Thyroid gland (tissue), 4 donors: ENCODE results near the gene VPS33A.

Source experiments
- POLR2A ChIP-seq, 2 donors: fragments of 450-650 bp; IDR thresholded peaks; one replicate each; pipeline ENCODE4 v1.6.1; 2017; ENCODE audit warnings: antibody characterized with exemption in 2 of 2, mild to moderate bottlenecking in 2 of 2, moderate library complexity in 1 of 2
- TF ChIP-seq, protein P1 (sequence below), 6 experiments: fragments of 200-600 bp in 3 of 6; fragments of 450-650 bp in 3 of 6; sonication (generic) in 3 of 6; IDR thresholded peaks; one replicate each; pipeline ENCODE4 v1.5.1; 2016 to 2019; ENCODE audit warnings: antibody characterized with exemption in 6 of 6, mild to moderate bottlenecking in 2 of 6, inconsistent platforms in 1 of 6, moderate library complexity in 1 of 6

DNA sequence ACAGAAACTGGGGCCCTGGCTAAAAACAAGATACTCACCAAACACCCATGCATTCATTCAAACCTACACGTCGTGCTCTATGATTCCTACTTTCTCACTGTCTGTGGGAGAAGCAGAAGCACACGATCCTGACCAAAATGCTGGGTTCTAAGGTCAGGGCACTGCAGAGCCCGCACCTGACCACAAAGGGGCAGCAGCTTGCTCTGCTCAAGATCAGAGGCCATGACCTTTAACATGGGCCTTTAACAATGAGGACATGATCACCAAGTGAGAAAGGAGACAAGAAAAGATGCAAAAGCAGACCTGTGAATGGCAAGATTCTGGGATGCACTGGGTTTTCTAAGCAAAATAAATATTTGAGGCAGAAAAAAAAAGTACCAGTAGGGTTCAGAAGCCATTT is 40.1 kb upstream of the VPS33A start:
- TF ChIP-seq, protein P1, sequence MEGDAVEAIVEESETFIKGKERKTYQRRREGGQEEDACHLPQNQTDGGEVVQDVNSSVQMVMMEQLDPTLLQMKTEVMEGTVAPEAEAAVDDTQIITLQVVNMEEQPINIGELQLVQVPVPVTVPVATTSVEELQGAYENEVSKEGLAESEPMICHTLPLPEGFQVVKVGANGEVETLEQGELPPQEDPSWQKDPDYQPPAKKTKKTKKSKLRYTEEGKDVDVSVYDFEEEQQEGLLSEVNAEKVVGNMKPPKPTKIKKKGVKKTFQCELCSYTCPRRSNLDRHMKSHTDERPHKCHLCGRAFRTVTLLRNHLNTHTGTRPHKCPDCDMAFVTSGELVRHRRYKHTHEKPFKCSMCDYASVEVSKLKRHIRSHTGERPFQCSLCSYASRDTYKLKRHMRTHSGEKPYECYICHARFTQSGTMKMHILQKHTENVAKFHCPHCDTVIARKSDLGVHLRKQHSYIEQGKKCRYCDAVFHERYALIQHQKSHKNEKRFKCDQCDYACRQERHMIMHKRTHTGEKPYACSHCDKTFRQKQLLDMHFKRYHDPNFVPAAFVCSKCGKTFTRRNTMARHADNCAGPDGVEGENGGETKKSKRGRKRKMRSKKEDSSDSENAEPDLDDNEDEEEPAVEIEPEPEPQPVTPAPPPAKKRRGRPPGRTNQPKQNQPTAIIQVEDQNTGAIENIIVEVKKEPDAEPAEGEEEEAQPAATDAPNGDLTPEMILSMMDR (IDR thresholded peaks at IDR 0.05) = no peak
- TF ChIP-seq POLR2A (IDR thresholded peaks at IDR 0.05) = no peak
